ENCODE results near the gene TTC17. TPM values are rescaled to one million over a fixed set of nuclear protein-coding genes. Genes with fewer than 3 reads are reported as not detected.

The TTC17 gene
- total RNA-seq, 1 donor from 2014 or later = 93.7 TPM

GRCh38 chr11:43541993-43542392 is 183.3 kb downstream of the TTC17 start:
- H3K27ac Mint-ChIP-seq (ENCODE audit: unreplicated experiment) = no peak overlapping the region
- TF ChIP-seq CTCF (IDR thresholded peaks at IDR 0.05) = no peak
- no peaks in the 10 kb centered on the region for H3K4me1 Mint-ChIP-seq (ENCODE audit: unreplicated experiment)
- no peaks in the 10 kb centered on the region for H3K36me3 Mint-ChIP-seq (ENCODE audit: unreplicated experiment)
- H3K27me3 Mint-ChIP-seq (ENCODE audit: unreplicated experiment) = peaks cover 21% of the 10 kb centered on the region
- peaks cover 7% of the 10 kb centered on the region for H3K9me3 Mint-ChIP-seq (ENCODE audit: unreplicated experiment)
- H3K4me3 Mint-ChIP-seq (ENCODE audit: unreplicated experiment) = no peak overlapping the region
- no peak for DNase-seq (ENCODE audit: extremely low spot score, unreplicated experiment)

- DNase-seq (ENCODE audit: extremely low spot score, unreplicated experiment) = no peak
- Mint-ChIP-seq H3K4me3 (ENCODE audit: unreplicated experiment) (no peak overlapping the region), H3K27me3 (ENCODE audit: unreplicated experiment) (peaks cover 20% of the 10 kb centered on the region), H3K27ac (ENCODE audit: unreplicated experiment) (no peak overlapping the region), H3K4me1 (ENCODE audit: unreplicated experiment) (no peaks in the 10 kb centered on the region), H3K36me3 (ENCODE audit: unreplicated experiment) (no peaks in the 10 kb centered on the region), H3K9me3 (ENCODE audit: unreplicated experiment) (peaks cover 7% of the 10 kb centered on the region)
- TF ChIP-seq CTCF (IDR thresholded peaks at IDR 0.05) = no peak
These were observed 184.3 kb downstream of the TTC17 start for GRCh38 chr11:43542750-43543712.

Other genes with a start within 250 kb of the TTC17 start
- gene API5, start 46.9 kb upstream of the TTC17 start, total RNA-seq = 97.2 and 100 TPM in 2 replicates

Data from osteocyte (in vitro differentiated cells).